ENCODE data around the gene IGFL3. TPM values are rescaled to one million over a fixed set of nuclear protein-coding genes. Genes with fewer than 3 reads are reported as not detected.
"Not testable (repeated sequence)": the region's sequence is repeated elsewhere in the genome, so short reads cannot be mapped to it uniquely, and the experiment has no call there.

The IGFL3 gene
- not detected in 2 replicates for polyA plus RNA-seq (2014; cell fraction: cytosol; rRNA removed)
- polyA plus RNA-seq (2014; cell fraction: nucleus; rRNA removed), result not detected in 2 replicates

DNA sequence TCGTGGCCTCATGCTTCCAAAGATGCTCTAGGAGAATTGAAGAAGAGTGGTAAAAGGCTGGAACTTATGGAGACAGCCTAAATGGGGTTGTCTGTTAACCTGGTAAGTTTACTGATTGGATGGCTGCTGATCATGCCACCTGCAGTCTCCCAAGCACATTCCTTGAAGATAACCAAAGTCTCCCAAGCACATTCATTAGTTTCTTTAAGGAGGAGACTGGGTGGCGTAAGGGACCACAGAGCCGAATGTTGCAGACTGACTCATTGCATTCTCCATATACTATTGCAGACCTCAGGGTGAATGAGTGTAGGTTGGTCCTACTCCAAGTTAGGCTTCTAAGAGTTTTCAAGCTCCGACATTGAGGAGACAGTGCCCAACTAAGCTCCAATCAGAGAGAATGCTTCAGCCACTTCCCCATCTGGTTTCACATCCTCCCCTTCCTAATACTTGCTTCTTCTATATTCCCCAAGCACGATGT is at the start of gene IGFL3:
Gene IGFL3 (minus strand): TSS at position 51 of the 478 bp plus-strand sequence. CDS start 39 bp downstream, at position 12.
- DNase-seq (ENCODE audit: low spot score), result no peak

- no peak for DNase-seq (ENCODE audit: low spot score)
These were observed 49.5 kb upstream of the IGFL3 start for GRCh38 chr19:46173886-46174480.

DNA sequence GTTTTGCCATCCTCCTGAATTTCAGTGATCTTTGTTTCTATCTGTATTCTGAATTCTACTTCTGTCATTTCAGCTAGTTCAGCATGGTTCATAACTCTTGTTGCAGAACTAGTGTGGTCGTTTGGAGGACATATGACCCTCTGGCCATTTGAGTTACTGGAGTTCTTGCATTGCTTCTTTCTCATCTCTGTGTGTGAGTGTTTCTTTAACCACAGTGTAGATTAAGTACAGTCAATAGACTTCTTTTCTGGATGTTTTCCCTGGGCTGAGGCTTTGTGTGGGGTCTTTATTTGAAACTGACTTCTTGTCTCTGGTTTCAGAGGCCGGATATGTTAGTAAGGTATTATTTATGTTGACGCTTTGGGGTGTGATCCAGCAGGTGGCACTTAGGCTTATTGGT is 38.2 kb upstream of the IGFL3 start:
- no peak for DNase-seq (ENCODE audit: low spot score)

DNA sequence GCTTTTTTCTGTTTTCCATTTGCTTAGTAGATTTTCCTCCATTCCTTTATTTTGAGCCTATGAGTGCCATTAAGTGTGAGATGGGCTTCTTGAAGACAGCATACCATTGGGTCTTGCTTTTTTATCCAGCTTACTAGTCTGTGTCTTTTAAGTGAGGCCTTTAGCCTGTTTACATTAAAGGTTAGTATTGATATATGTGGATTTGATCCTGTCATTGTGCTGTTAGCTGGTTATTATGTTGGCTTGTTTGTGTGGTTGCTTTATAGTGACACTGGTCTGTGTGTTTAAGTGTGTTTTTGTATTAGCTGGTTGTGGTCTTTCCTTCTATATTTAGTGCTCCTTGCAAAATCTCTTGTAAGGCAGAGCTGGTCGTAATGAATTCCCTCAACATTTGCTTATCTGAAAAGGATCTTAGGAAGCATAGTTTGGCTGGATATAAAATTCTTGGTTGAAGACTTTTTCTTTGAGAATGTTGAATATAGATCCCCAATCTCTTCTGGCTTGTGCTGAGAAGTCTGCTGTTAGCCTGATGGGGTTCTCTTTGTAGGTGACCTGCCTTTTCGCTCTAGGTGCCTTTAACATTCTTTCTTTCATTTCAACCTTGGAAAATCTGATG is 37.3 kb upstream of the IGFL3 start:
- not testable (repeated sequence) for DNase-seq (ENCODE audit: low spot score)

DNA sequence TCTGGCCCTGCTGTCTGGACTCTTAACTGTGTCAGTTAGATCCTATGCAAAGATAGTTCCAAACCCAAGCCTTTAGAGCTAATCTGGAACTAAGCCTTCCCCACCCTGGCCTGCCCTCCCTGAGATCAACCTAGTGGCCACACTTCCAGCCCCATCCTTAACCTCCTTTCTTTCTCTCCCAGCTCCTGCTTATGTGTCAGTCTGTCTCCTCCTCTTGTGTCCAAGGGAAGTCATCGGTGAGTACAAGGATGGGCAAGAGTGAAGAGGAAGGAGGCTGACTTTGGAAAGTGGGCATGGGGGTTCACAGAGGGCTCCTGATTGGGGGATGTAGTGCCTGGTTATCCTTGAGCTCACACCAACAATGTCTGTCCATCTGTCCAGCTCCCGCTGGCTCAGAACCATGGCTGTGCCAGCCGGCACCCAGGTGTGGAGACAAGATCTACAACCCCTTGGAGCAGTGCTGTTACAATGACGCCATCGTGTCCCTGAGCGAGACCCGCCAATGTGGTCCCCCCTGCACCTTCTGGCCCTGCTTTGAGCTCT is 35.8 kb upstream of the IGFL3 start:
- no peak for DNase-seq (ENCODE audit: low spot score)

DNA sequence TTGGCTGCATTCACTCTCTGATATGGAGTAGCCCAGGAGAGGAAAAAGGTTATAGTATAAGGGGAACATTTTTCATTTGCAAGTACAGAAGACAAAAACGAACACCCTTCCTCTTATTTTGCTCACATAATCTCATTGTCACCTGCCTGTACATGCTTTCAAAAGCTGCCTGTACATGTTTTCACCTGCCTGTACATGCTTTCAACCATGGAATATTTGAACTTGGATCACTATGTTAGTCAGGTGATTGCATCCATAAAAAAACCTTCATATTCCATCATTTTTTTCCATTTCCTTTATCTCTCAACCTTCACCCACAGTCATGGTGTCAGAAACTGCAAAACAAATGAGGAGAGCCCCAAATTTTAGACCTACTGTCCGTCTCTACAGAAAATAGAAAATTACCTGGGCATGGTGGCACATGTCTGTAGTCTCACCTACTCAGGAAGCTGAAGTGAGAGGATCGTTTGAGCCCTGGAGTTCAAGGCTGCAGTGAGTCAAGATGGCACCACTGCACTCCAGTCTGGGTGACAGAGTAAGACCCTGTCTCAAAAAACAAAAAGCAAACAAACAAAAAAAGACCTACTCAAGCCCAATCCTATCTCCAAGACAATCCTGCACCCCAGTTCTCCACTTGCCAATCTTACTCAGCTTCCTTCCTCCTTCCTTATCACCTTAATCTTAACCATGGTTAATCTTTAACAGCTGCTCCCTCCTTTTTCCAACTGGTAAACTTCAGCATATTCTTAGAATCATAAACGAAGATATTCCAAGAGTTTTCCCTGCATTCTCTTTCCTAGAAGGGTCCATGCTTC is 35.1 kb upstream of the IGFL3 start:
- DNase-seq (ENCODE audit: low spot score), result no peak

GRCh38 chr19:46155237-46155636 is 30.7 kb upstream of the IGFL3 start:
- no peak for DNase-seq (ENCODE audit: low spot score)

DNA sequence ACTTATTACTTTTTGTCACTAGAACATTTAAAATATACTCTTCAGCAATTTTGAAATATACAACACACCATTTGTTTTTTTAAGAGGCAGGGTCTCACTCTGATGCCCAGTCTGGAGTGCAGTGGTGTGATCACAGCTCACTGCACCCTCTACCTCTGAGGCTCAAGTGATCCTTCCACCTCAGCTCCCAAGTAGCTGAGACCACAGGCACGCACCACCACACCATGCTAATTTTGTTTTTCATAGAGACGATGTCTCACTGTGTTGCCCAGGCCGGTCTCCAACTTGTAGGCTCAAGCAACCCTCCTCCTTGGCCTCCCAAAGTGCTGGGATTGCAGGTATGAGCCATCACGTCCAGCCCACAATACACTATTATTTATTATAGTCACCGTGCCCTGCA is 26.1 kb upstream of the IGFL3 start:
- no peak for DNase-seq (ENCODE audit: low spot score)

DNA sequence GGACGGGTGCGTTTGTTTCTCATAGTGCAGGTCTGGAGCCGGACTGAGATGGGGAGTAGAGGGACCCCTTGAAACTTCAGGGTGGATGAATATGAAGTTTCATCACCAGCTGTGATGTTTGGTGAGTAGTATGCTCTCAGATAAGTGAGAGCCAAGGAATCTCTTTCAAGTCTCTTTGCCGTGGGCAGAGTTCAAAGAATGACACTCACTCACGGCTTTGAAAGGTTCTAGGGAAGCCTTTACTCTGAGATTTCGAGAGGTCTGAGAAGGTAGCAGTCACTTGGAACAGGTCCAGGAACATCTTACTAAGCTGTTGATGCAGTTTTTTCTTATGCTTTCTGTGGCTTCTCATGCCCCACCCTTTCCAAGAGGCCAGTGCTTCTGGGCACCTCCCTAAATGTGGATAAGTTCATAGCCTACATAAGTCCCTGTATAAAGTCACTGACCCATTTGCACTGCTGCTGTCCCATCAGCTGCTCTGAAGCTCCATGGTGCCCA is 23.4 kb upstream of the IGFL3 start, which contains the start of gene IGFL2:
Gene IGFL2 (plus strand): TSS at position 448 of the 498 bp plus-strand sequence. CDS start 41 bp downstream, at position 489.
- DNase-seq (ENCODE audit: low spot score), result no peak

GRCh38 chr19:46147166-46147740 is 22.8 kb upstream of the IGFL3 start:
- no peak for DNase-seq (ENCODE audit: low spot score)

- DNase-seq (ENCODE audit: low spot score), result no peak
These were observed 20.3 kb upstream of the IGFL3 start for GRCh38 chr19:46144756-46145155.

DNA sequence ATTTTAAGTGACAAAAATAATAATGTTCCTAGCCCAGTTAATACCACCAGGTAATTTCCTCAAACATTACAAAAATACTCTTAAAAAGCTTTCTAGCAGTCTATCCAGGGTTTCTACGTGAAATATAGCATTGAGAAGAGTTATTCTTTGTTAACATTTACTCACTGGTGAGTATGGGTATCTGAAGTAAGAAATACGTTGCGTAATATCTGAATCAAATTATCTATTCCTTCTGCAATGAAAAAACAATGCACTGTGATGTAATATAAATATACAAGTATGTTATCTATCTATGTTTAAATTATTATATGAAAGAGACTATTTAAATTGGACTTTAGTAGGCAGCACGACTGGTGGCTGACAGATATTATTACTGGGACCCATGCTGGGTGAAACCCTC is 17.8 kb upstream of the IGFL3 start:
- no peak for DNase-seq (ENCODE audit: low spot score)

GRCh38 chr19:46141421-46141820 is 16.9 kb upstream of the IGFL3 start:
- no peak for DNase-seq (ENCODE audit: low spot score)

- DNase-seq (ENCODE audit: low spot score), result no peak
These were observed 13.5 kb upstream of the IGFL3 start for GRCh38 chr19:46137915-46138473.

DNA sequence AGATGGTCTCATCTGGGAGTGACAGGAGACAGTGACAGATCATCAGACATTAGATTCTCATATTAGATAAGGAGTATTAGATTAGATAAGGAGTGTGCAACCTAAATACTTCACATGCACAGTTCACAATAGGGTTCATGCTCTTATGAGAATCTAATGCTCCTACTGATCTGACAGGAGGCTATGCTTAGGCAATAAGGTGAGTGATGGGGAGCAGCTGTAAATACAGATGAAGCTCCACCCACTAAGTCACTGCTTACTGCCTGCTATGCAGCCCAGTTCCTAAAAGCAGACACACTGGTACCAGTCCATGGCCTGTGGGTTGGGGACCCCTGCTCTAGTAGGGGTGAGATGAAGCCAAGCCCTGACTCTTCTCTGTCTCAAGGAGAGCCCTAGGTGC is 10.0 kb upstream of the IGFL3 start:
- no peak for DNase-seq (ENCODE audit: low spot score)

GRCh38 chr19:46133777-46134241 is 9.3 kb upstream of the IGFL3 start:
- no peak for DNase-seq (ENCODE audit: low spot score)

- peak; percentile 8 for DNase-seq (ENCODE audit: low spot score)
These were observed 8.7 kb upstream of the IGFL3 start for GRCh38 chr19:46133101-46133627.

- DNase-seq (ENCODE audit: low spot score), result no peak
These were observed 8.1 kb upstream of the IGFL3 start for GRCh38 chr19:46132508-46133100.

DNA sequence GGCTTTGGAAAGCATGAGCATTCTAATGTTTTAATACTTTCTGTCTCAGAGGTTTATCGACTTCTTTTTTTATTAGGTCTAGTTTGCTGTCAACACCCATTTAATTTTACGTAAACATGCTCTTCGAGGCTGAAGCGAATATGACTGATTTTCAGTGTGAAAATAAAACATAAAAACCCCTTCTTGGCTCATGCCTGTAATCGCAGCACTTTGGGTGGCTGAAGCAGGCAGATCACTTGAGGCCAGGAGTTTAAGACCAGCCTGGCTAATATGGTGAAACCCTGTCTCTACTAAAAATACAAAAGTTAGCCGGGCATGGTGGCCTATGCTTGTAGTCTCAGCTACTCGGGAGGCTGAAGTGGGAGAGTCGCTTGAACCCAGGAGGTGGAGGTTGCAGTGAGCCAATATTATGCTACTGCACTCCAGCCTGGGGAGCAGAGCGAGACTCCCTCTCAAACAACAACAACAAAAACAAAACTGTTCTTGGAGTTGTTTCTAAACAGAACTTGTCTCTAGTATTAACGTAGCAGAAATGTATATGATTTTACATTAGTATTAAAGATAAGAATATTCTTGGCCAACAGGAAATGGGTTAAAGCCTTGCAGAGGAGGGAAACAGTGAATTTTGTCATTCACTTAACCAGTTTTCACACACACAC is 7.1 kb upstream of the IGFL3 start:
- no peak for DNase-seq (ENCODE audit: low spot score)

GRCh38 chr19:46126086-46126580 is 1.6 kb upstream of the IGFL3 start:
- DNase-seq (ENCODE audit: low spot score), result no peak

Data from SK-N-DZ (cell line).